ENCODE data around the gene TMEM255B.

Gene TMEM255B

GRCh38 chr13:113768018-113768905, 9.2 kb downstream of the TMEM255B start:
- DNase-seq (ENCODE audit: low spot score): no peak

DNA sequence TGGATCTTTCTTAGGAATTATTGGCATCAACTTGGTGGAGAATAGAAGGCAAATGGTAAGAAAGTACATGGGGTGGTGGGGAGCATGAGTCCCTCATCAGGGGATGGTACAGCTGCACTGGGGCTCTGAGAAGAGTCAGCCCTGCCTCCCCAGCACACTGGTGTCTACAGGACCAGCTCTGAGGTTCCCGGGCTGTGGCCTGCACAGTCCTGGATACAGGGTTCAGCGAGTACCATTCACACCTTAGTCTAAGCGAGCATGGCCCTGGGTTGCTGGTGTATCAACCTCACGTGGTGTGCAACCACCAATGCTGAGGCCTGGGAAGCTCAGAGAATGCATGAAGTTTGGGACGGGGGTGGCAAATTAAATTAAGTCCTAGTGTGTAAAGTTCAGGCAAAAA, 10.1 kb downstream of the TMEM255B start:
- DNase-seq (ENCODE audit: low spot score): no peak

GRCh38 chr13:113769881-113770280, 10.9 kb downstream of the TMEM255B start:
- DNase-seq (ENCODE audit: low spot score): no peak

GRCh38 chr13:113770441-113770840, 11.4 kb downstream of the TMEM255B start:
- DNase-seq (ENCODE audit: low spot score): no peak

DNA sequence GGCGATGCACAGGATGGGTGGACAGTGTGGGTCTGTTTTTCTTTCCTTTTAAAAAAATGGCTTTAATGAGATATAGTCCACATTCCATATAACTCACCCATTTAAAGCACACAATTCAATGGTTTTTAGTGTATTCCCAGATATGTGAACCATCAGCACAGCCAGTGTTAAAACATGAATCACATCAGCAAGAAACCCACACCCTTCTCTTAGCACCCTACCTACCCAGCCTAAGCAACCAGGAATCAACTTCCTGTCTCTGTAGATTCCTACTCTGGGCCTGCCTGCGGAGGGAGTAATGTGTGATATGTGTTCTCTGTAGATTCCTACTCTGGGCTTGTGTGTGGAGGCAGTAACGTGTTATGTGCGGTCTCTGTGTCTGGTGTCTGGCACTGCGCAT, 11.9 kb downstream of the TMEM255B start:
- DNase-seq (ENCODE audit: low spot score): no peak

- peak; percentile 54 for DNase-seq (ENCODE audit: low spot score)
Observed at GRCh38 chr13:113771709-113772331, 12.8 kb downstream of the TMEM255B start.

DNA sequence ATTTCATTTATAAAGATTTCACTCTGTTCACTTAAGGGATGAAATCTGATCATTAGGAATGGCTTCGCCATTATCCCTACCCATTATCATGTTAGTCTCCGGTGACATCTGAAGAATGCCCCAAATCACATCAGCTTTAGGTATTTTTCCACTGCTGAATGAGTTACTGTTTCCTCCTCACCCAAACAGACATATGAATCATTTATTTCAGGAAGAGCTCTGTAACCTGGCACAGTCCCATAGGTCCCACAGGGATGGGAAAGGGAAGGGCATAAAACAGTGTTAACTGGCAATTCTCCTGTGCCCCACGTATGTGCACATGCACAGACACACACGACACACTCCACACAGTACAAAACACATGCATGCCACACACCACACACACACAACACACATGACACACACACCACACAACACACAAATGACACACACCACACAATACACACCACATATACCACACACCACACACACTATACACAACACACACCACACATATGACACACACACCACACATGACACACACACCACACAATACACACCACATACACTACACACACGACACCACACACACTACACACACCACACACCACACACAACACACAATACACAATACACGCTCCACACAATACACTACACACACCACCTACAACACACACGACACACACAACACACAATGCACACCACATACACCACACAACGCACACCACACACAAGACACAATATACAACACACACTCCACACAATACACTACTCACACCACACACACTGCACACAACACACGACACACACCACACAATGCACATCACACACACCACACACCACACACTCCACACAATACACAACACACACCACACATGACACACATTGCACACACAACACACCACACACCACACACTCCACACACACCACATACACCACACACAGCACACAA, 15.4 kb downstream of the TMEM255B start:
- no peak for DNase-seq (ENCODE audit: low spot score)

GRCh38 chr13:113775451-113776145, 16.6 kb downstream of the TMEM255B start:
- no peak for DNase-seq (ENCODE audit: low spot score)

GRCh38 chr13:113776231-113777125, 17.5 kb downstream of the TMEM255B start:
- DNase-seq (ENCODE audit: low spot score): no peak

DNA sequence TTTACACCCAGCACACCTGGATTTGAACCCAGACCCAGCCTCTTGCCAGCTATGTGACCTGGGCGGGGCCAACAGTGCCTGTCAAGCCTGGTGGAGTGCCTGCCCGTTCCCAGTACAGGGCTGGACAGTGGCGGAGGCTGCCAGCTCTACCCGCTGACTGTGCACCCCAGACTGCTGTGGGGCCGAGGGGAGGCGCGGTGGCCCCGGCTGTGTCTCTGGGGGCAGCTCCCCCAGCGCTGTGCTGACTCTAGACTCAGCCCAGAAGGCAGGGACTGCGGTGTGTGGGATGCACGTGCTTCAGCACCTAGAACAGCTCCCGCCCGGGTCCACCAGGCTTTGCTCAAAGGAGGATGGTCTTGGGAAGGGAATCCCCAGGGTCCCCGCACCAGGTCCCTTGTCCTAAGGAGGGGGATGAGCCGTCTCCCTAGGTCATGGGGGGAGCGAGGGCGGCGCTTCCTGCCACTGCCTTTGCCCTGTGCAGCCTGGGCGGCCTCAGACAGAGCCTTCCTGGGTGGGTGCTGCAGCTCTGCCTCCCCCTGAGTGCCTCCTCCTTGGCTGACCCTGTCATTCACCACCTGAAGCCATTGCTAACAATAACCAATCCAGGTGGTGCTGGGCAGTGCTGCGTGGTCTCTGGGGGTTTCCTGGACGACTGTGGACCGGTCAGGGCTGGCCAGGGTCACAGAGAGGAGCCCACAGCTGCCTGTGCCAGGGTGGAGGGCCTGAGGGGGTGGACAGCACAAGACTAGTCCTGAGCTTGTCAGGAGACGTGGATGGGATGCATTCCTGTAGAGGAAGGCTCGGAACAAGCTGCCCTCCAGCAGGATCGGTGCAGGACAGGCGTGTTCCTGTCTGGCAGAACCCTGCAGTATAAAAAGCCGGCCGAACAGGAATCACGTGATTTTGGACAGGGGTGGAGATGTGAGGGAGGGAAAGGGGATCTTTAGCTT, 18.6 kb downstream of the TMEM255B start:
- DNase-seq (ENCODE audit: low spot score): no peak

DNA sequence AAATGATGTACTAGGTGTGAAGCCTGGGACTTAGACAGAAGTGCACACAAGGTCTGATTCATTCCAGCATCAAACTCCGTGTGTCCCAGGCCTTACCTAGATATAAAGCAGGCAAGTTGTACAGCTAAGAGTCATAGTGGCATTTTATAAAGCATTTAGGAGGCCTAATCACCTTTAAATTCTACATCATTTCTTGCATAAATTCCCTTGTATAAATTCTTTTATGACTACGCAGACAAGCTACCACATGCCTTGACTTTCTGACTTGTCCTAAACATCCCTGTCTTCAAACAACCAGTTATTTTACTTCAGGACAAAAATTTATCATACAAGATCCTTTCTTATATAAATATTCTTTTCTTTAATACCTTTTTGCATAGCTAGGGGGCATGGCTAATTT, 22.5 kb downstream of the TMEM255B start:
- no peak for DNase-seq (ENCODE audit: low spot score)

- DNase-seq (ENCODE audit: low spot score): no peak
Observed at GRCh38 chr13:113782472-113782871, 23.4 kb downstream of the TMEM255B start.

- DNase-seq (ENCODE audit: low spot score): no peak
Observed at GRCh38 chr13:113783200-113783881, 24.3 kb downstream of the TMEM255B start.

DNA sequence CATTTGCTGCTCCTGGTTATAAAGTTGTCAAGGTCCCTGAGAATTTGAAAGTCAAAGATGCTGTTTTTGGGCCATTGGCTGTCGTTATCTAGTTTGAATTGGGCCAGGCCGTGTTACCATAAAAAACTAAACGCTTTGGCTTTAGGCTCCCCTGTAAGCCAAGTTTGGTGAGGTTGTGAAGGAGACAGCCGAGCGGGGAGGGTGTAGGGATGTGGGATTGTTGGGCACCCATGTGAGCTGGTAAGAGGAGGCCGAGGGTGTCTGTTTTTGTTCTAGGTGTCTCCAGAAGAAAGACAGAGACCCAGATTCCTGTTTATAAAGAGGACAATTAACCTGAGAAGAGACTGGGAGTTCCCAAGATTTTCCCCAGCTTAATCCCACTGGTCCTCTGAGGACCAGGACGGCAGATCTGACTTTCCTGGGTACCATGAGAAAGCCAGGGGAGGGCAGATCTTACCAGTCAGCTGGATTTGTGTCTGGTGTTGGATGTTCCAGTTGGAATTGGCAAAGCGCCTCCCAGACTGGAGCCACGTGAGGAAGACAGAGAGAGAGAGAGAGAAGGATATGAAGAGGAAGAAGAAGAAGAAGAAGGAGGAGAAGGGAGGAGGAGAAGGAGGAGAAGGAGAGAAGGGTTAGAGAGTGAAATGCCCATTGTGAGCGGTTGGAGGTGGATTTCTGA, 25.1 kb downstream of the TMEM255B start:
- DNase-seq (ENCODE audit: low spot score): no peak

- no peak for DNase-seq (ENCODE audit: low spot score)
Observed at GRCh38 chr13:113784645-113785024, 25.6 kb downstream of the TMEM255B start.

DNA sequence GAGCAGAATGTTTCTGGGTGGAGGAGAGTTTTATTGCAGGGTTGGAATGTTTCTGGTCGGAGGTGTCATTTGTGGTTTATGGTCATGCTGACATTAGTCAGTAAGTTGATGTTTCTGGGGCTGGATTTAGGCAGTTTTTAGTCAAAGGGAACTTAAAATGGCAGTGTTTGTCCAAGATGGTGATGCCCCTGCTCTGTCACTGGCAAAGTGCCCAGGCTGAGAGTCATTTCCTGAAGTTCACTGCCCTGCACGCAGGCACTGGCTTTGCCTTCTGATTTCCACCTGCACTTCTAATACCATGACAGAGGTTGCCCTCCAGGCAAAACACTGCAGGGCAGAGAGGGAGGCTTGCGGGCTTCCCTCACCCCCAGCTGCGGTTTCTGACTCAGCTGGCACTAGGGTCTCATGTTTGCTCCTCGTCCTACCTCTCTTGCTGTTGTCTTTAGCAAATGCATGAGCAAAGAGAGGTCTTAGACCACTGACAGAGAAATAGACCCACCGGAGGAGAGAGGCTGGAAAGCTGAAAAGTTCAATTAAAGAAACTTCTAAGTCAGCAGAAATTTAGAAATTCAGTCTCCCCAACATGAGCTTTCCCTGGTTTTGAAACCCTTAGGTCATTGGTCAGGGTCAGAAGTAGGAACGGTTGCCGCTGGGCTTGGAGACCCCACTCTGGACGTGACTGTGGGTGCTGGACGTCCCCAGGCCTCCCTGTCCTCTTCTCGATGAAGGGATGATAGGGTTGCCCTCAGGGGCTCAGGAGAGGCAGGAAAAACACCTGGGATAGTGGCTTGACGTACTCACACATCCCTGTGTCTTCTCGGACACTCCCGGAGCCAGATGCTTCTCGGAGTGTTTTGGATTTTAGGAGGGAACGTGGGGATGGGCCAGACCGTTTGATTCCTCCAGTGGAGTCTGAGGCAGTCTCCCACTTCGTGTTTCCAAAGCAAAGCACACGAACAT, 26.3 kb downstream of the TMEM255B start:
- no peak for DNase-seq (ENCODE audit: low spot score)

DNA sequence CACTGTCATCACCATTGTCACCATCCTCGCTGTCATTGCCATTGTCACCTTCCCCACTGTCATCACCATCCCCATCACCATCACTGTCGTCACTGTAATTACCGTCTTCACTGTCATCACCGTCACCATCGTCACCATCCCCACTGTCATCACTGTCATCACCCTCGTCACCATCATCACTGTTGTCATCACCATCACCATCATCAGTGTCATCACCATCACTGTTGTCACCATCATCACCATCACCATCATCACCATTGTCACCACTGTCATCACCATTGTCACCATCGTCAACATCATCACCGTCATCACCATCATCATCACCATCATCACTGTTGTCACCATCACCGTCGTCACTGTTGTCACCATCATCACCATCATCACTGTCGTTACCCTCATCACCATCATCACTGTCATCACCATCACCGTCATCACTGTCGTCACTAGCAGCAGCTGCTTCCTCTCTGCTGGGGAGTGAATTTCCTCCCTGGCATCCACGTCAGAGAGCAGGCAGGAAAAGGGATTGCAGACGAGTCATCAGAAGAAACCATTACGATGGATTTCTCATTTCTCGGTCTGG, 27.3 kb downstream of the TMEM255B start:
- DNase-seq (ENCODE audit: low spot score): no peak

Data from activated CD4-positive, alpha-beta T cell treated with anti-CD3 and anti-CD28 coated beads, Interleukin-2, Interleukin-4, amounts not matched to agents 100 ng/mL and 50 ng/mL, durations not matched to agents 16 hours and 8 hours (primary cell).